Stimulated activated CD4-positive, alpha-beta T cell treated with anti-CD3 and anti-CD28 coated beads, Interleukin-1b, Interleukin-23, amount 100 ng/mL, for 4 hours (primary cell): ENCODE data around the gene SNIP1.
"Not testable (repeated sequence)": the region's sequence is repeated elsewhere in the genome, so short reads cannot be mapped to it uniquely, and the experiment has no call there.

Experiments used
- DNase-seq, 2 donors: peaks; one replicate each; pipeline ENCODE4 v3.0.0-alpha.2; 2020; ENCODE audit warnings: low read depth in 2 of 2

The SNIP1 gene

DNA sequence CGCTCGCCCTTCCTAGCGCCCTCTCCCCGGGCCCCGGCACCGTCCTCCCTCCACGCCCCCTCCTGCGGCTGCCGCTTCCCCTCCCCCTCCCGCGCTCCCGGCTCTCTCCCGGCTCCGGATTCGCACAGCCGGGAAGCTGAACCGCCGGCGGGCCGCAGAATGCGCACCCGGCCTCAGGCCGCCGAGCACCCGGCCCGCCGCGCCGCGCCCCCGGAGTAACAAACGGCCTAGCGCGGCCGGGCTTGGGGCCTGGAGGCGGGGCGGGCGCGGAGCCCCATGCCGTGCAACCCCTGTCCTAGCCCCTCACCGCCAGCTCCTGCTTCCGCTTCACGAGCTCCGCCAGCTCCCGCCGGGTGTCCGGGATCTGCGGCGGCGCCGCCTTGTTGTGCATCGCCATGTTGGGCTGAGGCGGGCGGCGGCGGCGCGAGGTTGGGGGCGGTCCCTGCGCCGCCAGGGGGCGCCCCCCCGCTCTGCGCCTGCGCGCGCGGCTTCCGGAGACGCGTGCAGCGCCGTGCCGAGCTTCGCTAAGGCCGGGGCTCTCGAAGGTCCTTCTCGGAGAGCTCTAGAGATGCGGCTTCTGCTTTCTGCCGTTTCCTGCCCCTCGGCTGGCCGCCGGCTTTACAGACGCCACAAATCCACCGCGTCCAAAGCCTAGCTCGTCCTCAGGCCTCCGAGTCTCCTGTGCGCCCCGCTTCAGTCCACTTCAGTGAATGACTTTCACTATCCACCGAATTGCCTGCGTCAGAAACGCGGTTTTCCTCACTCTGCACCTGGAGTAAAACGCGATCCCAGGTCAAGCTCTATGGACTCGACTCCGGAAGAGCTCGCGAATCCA is 39.5 kb downstream of the SNIP1 start, which contains the start of gene MEAF6:
TSS of gene MEAF6 (minus strand) at position 417 of the 835 bp plus-strand sequence. CDS start at position 397, 20 bp downstream.
- DNase-seq = peak; percentile 78 to 84

DNA sequence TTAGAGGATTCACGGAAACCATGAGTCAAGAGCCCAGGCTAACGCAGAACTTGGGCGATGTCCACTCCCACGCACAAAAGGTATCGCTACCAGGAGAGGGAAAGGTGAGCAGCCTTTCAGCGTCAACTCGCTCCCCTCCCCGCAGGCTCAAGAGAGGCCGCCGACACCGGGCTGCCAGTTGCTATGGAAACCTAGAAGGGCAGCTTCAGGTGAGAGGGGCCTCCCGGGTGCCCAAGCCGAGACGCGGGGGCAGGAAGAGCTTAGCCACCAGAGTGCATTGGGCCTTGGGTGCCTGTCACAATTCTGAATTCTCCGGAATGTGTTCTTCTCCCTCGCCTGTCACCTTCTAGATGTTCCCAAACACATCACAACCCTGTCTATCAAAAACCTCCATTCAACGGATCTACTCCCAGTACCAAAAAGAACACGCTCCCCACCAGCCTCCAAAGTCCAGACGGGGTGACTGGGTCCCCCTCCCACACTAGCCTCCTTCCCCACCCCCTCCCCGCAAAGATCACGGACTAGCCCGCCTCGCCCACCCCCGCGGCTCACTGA is 40.2 kb downstream of the SNIP1 start:
- DNase-seq = peak; percentile 54

GRCh38 chr1:37509181-37509580 is 44.9 kb downstream of the SNIP1 start:
- no peak for DNase-seq

- DNase-seq = no peak
Measured at GRCh38 chr1:37506740-37507139, 47.4 kb downstream of the SNIP1 start.

DNA sequence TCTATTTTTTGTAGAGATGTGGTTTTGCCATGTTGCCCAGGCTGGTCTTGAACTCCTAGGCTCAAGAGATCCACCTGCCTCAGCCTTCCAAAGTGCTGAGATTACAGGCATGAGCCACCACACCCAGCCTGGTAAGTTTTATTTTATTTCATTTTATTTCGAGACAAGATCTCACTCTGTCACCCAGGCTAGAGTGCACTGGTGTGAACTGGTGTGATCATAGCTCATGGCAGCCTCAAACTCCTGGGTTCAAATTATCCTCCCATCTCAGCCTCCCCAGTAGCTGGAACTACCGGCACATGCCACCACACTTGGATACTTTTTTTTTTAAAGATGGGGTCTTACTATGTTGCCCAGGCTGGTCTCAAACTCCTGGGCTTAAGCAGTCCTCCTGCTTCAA is 51.3 kb downstream of the SNIP1 start:
- DNase-seq = not testable (repeated sequence)

DNA sequence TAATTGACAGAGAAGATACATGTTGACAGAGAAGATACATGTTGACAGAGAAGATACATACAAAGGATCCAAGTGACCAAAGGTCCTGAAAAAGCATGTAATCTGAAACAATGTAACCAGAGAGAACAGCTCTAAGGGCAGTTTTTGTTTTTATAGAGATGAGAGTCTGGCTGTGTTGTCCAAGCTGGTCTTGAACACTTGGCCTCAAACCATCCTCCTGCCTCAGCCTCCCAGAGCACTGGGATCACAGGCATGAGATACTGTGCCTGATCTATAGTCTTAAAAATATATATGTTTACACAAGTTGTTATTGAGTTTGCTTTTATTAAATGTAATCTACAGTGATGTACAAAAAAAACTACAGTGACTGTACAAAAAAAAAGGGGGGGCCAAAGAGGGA is 52.0 kb downstream of the SNIP1 start:
- DNase-seq = no peak

- no peak for DNase-seq
Measured at GRCh38 chr1:37501661-37502060, 52.4 kb downstream of the SNIP1 start.

- DNase-seq = no peak
Measured at GRCh38 chr1:37498872-37499617, 55.0 kb downstream of the SNIP1 start.

DNA sequence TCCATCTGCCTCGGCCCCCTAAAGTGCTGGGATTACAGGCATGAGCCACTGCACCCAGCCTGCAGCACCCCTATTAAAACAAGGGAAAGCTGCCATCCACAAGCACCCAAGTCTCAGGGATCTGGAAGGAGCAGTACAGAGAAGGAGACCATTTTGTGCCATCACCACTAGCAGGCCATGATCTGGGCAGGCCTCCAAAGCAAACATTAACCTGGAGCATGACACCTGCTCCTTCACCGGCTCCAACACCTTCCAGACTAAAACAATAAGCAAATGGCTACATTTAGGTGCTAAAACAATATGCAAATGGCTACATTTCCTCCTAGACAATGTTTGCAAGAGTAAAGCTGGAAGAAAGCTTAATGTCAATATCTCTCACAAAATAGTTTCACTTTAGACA is 56.3 kb downstream of the SNIP1 start:
- DNase-seq = no peak

DNA sequence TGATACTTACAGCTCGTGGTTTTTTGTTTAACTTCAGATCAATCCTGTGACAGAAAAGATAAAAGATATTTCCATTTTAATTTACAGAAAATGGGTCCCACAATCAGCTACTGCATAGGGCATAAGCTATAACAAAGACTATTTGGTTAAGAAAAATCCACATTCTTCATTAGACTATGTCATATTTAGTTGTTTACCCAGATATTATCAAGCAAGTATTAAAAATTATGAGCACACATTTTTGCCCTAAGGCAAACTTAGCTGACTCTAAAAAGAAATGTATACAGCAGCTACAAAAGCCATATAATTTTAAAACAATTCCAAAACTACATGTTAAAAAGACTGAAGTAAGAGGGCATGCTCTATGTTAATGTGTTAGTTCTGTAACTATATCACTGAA is 58.2 kb downstream of the SNIP1 start:
- no peak for DNase-seq

GRCh38 chr1:37493336-37494098 is 60.6 kb downstream of the SNIP1 start:
- no peak for DNase-seq

DNA sequence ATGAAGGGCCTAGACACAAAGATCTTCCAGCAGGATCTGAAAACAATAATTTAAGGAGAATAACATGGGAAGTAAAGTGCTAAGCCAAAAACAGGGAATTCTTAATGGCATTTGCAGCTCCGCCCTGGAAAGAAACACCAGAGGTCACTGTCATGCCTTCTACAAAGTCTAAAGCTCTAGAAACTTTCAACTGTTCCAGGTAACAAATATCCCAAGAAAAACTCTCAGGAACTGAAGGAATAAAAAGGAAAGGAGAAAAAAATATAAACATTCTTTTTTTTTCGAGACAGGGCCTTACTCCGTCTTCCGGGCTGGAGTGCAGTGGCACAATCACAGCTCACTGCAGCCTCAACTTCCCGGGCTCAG is 66.5 kb downstream of the SNIP1 start:
- no peak for DNase-seq

DNA sequence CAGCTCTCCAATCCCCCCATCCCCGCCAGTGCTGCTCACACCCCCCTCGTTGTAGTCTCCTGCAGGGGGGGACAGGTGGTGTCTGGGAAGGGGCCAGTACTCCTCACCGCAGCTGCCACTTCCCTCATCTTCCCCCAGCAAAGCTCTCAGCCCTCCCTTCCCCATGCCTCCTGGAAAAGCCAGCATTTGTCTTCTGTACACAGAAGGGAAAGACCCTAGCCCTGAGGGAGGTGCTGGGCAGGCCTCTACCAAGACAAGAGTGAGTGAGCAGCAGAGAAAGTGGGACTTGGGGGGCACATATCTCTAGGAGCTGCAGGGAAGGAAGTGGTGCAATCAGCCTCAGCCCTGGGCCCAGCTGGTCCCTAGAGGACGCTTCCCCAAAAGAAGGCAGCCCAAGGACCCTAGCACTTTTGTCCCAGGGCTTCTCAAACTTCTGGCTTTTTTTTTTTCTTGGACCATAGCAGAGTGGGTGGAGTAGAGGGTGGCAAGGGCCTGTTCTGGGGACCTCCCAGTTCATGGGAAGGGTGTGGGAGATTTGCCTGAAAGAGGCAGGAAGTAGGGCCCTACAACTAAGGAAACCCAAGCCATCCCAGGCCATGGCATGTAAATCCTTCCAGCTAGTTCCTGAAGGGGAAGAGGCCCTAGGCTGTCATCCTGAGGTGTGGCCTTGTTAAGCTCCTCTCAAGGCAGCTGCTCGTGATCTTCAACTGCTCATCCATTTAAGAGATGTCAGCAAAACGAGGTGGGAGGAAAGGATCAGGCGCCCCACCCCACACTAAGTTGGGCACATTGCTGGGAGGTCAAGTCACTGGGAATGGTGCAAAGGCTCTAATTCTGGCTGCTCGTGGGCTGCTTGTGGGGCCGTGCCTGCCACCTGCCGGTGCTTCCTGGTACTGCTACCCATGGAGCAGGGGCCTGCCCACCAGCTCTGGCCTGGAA is 67.1 kb downstream of the SNIP1 start:
- peak; percentile 78 to 79 for DNase-seq

DNA sequence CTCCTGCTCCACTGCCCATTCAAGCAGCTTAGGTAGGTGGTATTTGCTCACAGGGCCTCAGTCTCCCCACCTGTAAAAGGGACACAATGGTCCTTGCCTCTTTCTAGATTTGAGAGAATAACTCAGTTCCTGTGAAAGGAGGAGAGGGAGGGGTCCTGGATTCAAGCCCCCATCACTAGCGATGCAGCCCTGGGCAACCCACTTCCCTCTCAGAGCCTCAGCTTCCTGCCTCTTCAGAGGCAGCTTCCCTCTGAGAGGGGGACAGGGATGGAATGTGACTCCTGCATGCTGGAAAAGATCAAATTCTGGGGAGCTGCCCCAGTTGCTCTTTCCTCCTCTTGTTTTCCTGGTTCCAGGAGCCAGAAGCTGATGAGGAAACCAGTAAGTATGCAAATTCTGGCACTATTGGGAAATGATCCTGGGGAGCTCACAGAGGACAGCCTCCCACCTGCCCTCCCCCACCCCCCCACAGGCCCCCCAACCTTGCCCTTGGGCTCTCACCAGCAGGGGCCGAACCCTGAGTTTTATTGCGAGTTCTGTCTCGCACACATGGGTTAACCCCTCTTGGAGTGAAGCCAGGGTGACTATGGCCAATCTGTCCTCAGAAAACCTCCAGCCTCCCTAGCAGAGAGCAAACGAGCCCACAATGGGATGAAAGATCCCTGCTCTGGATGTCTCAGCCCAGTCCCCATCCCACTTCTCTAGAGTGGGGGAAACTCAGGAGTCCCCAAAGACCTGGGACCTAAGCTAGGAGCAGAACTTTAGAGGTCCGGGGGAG is 68.0 kb downstream of the SNIP1 start:
- DNase-seq = no peak
